Prostate gland (tissue), 2 donors: ENCODE data around the gene USP15. TPM values are rescaled to one million over a fixed set of nuclear protein-coding genes. Genes with fewer than 3 reads are reported as not detected.

ENCODE experiments used
- DNase-seq: peaks from one replicate; pipeline ENCODE4 v3.0.0-alpha.2; 2019; ENCODE audit warnings: low spot score
- H3K27ac ChIP-seq, 2 donors: fragments of 200-600 bp; sonication (generic); 2 replicates each; pipeline ENCODE4 v1.5.1; 2017 to 2019
- H3K27me3 ChIP-seq: fragments of 200-600 bp; sonication (generic); replicated peaks from 2 replicates; pipeline ENCODE4 v1.5.1; 2019; ENCODE audit not compliant: insufficient read depth
- H3K36me3 ChIP-seq, 2 donors: fragments of 200-600 bp; sonication (generic); 1 replicate in 1 of 2; 2 replicates in 1 of 2; pipeline versions ENCODE4 v1.5.1 to v1.8.1; 2017 to 2019
- H3K4me1 ChIP-seq: fragments of 200-600 bp; sonication (generic); replicated peaks from 2 replicates; pipeline ENCODE4 v1.5.1; 2019
- H3K4me3 ChIP-seq, 2 donors: fragments of 200-600 bp; sonication (generic); 2 replicates each; pipeline ENCODE4 v1.5.1; 2017 to 2019
- H3K9me3 ChIP-seq: fragments of 200-600 bp; sonication (generic); 2 replicates; pipeline ENCODE4 v1.5.1; 2017
- POLR2A ChIP-seq: fragments of 450-650 bp; IDR thresholded peaks from one replicate; pipeline ENCODE4 v1.6.1; 2016; ENCODE audit warnings: antibody characterized with exemption, mild to moderate bottlenecking
- POLR2AphosphoS5 ChIP-seq: sonication (generic); formaldehyde crosslinking; IDR thresholded peaks from one replicate; pipeline ENCODE4 v1.6.1; 2017; ENCODE audit warnings: antibody characterized with exemption
- WGBS: methylation state at CpG from one replicate; pipeline ENCODE4 v1.1.5; 2018; 5-methylcytosine and 5-hydroxymethylcytosine counted together
- intact Hi-C: fragments of 100-400 bp; cut with DNase I; formaldehyde crosslinking; loops from one replicate; pipeline ENCODE4 v1.14.2; 2022
- total RNA-seq, 2 donors: library from RNA; depleted of rRNA; stranded (reverse); fragments of >200 nt; gene quantifications; one replicate each; pipeline ENCODE4 v1.1.0, GENCODE V29; 2016
- TF ChIP-seq, protein P1 (sequence below), 4 experiments: fragments of 200-600 bp in 2 of 4; fragments of 450-650 bp in 2 of 4; sonication (generic) in 2 of 4; IDR thresholded peaks; 1 replicate in 3 of 4; 2 replicates in 1 of 4; pipeline ENCODE4 v1.5.1; 2016 to 2019; ENCODE audit warnings: antibody characterized with exemption in 4 of 4, mild to moderate bottlenecking in 2 of 4, moderate library complexity in 2 of 4

The USP15 gene
- total RNA-seq, 2 donors from 2014 or later, result 33.6 to 59.4 TPM

DNA sequence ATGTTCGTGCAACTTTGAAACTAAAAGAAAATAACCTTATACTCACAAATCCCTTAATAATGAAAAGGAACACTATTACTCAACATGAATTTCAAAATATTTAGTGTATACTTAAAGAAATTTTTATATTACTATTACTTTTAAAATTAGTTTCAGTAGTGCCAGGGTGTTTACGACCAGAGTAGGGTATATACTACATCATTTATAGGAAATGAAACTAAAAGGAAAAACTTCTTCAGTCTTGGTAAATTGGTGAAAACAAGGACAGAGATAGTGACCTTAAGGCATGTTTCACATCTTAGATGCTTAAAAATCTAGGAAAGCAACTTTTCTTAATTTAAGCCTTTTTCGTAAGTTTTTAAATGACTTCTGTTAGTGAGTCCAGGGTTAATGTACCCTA, 4.5 kb downstream of the USP15 start:
- Histone ChIP-seq H3K4me1 (no peaks in the 10 kb centered on the region), H3K4me3 (no peak overlapping the region), H3K36me3 (no peaks in the 10 kb centered on the region), H3K27me3 (no peaks in the 10 kb centered on the region), H3K9me3 (no peaks in the 10 kb centered on the region), H3K27ac (no peak overlapping the region)
- 83% methylated on average over 3 of the region's 3 CpGs for WGBS
- DNase-seq, result no peak
- TF ChIP-seq POLR2AphosphoS5, result no peak
- no peak for TF ChIP-seq POLR2A
- TF ChIP-seq, protein P1, sequence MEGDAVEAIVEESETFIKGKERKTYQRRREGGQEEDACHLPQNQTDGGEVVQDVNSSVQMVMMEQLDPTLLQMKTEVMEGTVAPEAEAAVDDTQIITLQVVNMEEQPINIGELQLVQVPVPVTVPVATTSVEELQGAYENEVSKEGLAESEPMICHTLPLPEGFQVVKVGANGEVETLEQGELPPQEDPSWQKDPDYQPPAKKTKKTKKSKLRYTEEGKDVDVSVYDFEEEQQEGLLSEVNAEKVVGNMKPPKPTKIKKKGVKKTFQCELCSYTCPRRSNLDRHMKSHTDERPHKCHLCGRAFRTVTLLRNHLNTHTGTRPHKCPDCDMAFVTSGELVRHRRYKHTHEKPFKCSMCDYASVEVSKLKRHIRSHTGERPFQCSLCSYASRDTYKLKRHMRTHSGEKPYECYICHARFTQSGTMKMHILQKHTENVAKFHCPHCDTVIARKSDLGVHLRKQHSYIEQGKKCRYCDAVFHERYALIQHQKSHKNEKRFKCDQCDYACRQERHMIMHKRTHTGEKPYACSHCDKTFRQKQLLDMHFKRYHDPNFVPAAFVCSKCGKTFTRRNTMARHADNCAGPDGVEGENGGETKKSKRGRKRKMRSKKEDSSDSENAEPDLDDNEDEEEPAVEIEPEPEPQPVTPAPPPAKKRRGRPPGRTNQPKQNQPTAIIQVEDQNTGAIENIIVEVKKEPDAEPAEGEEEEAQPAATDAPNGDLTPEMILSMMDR (IDR thresholded peaks at IDR 0.05), result no peak
- intact Hi-C loops, result no loop called here

DNA sequence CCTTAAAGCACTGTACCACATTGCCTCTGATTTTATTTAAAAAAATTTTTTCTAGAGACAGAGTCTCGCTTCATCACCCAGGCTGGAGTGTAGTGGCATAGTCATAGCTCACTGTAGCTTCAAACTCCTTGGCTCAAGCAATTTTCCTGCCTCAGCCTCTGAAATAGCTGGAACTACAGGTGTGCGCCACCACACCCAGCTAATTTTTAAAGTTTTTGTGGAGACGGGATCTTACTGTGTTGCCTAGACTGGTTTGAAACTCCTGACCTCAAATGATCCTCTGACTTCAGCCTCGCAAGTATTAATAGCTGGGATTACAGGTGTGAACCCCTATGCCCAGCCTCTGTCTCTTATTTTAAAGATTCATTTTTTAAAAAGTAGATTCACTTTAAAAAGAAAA, 5.3 kb downstream of the USP15 start:
- no peak overlapping the region for H3K27ac ChIP-seq
- intact Hi-C loops, result no loop called here
- H3K4me1 ChIP-seq, result no peaks in the 10 kb centered on the region
- no peaks in the 10 kb centered on the region for H3K9me3 ChIP-seq
- TF ChIP-seq POLR2A (no peak), POLR2AphosphoS5 (no peak)
- TF ChIP-seq, protein P1 (IDR thresholded peaks at IDR 0.05), result no peak
- no peak for DNase-seq
- WGBS, result 99% methylated on average over 4 of the region's 4 CpGs
- no peaks in the 10 kb centered on the region for H3K36me3 ChIP-seq
- no peak overlapping the region for H3K4me3 ChIP-seq
- H3K27me3 ChIP-seq, result no peaks in the 10 kb centered on the region

DNA sequence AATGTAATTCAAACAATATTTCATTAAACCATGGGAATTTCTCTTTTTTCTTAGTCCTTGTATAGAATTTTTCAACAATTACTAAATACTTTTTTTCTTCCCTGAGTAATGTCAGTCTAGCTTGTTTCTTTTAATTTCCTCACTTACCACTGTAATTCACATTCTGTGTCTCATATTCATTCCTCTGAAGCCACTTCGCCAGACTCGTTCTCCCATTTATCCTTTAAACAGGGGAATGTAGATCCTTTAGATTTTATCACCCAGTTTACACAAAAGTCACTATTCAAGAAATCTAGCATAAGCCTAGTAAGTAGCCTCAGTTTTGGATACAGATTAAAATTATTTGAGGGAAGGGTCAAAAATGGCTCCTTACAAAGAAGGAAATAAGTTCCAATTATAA, 6.8 kb downstream of the USP15 start:
- no peak for DNase-seq
- 34% methylated on average over 2 of the region's 2 CpGs for WGBS

DNA sequence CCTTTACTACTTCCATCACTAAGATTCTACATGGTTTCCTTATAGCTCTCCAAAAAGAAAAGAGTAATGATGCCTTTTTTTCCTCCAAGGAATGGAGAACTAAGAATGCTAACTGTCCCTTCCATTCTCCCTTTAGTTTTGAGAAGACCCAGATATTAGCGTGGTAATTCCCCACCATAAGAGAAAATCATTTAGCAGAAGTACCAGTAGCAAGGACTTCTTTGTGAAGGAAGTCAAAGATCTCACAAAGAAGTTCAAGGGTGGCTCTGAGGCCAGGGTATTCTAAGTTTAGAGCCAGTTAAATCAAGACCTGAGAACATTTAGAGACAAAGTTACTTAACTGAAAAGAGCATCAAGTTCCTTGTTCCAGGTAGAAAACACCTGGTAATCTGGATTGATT, 7.3 kb downstream of the USP15 start:
- no peak for DNase-seq
- intact Hi-C loops, result no loop called here
- TF ChIP-seq POLR2AphosphoS5 (no peak), POLR2A (no peak)
- TF ChIP-seq, protein P1 (IDR thresholded peaks at IDR 0.05), result no peak
- no peaks in the 10 kb centered on the region for H3K9me3 ChIP-seq
- no peaks in the 10 kb centered on the region for H3K27me3 ChIP-seq
- no peaks in the 10 kb centered on the region for H3K36me3 ChIP-seq
- 89% methylated on average over 1 of the region's 1 CpG for WGBS
- H3K27ac ChIP-seq, result no peak overlapping the region
- no peak overlapping the region for H3K4me3 ChIP-seq
- no peaks in the 10 kb centered on the region for H3K4me1 ChIP-seq

More for the DNA sequence above, 6.8 kb downstream of the USP15 start:
- intact Hi-C loops, result no loop called here
- H3K4me3 ChIP-seq, result no peak overlapping the region
- no peaks in the 10 kb centered on the region for H3K36me3 ChIP-seq
- TF ChIP-seq POLR2A (no peak), POLR2AphosphoS5 (no peak)
- TF ChIP-seq, protein P1 (IDR thresholded peaks at IDR 0.05), result no peak
- H3K27me3 ChIP-seq, result no peaks in the 10 kb centered on the region
- H3K9me3 ChIP-seq, result no peaks in the 10 kb centered on the region
- H3K27ac ChIP-seq, result no peak overlapping the region
- no peaks in the 10 kb centered on the region for H3K4me1 ChIP-seq

DNA sequence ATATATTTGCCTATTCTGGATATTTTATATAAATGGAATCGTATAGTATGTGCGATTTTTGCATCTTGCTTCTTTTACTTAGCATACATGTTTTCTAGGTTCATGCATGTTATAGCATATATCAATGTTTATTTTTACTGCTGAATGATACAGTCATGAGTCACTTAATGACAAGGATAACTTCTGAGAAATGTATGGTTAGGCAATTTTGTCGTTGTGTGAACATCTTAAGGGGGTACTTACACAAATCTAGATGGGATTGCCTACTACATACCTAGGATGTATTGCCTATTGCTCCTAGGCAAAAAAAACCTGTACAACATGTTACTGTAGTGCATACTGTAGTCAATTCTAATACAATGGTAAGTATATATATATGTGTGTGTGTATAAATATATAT, 8.8 kb downstream of the USP15 start:
- Histone ChIP-seq H3K4me3 (no peak overlapping the region), H3K9me3 (no peaks in the 10 kb centered on the region), H3K36me3 (no peaks in the 10 kb centered on the region), H3K27me3 (no peaks in the 10 kb centered on the region), H3K27ac (no peak overlapping the region), H3K4me1 (no peaks in the 10 kb centered on the region)
- 77% methylated on average over 3 of the region's 3 CpGs for WGBS
- intact Hi-C loops, result no loop called here
- no peak for TF ChIP-seq POLR2A
- TF ChIP-seq POLR2AphosphoS5, result no peak
- TF ChIP-seq, protein P1 (IDR thresholded peaks at IDR 0.05), result no peak
- DNase-seq, result no peak
